HepG2 (cell line): ENCODE data around the gene NT5DC1. TPM values are rescaled to one million over a fixed set of nuclear protein-coding genes. Genes with fewer than 3 reads are reported as not detected.

Experiments used
- ATF6 ChIP-seq: sonication (generic); formaldehyde crosslinking; conservative IDR thresholded peaks from 2 replicates; pipeline ENCODE4 v1.4.0; 2020; ENCODE audit warnings: missing genetic modification reagents
- ATF7 ChIP-seq, 2 experiments: fragments of 450-650 bp in 1 of 2; sonication (generic) in 1 of 2; formaldehyde crosslinking in 1 of 2; IDR thresholded peaks; 2 replicates each; pipeline versions ENCODE4 v1.4.0 to v1.6.1; 2016 to 2020; ENCODE audit warnings: antibody characterized with exemption in 1 of 2, mild to moderate bottlenecking in 1 of 2, missing genetic modification reagents in 1 of 2
- CEBPG ChIP-seq: IDR thresholded peaks from 2 replicates; pipeline ENCODE4 v1.6.1; 2016
- KAT8 ChIP-seq: IDR thresholded peaks from 2 replicates; pipeline ENCODE4 v1.6.1; 2016; ENCODE audit warnings: missing genetic modification reagents, missing compliant biosample characterization
- MEIS1 ChIP-seq: sonication (generic); formaldehyde crosslinking; IDR thresholded peaks from 2 replicates; pipeline ENCODE4 v1.9.0; 2021; ENCODE audit warnings: mild to moderate bottlenecking, missing genetic modification reagents, moderate library complexity, borderline replicate concordance
- PCBP1 ChIP-seq: fragments of 200-400 bp; formaldehyde crosslinking; IDR thresholded peaks from 2 replicates; pipeline ENCODE4 v1.6.1; 2017; ENCODE audit warnings: mild to moderate bottlenecking, low read depth, low read length, borderline replicate concordance
- PLRG1 ChIP-seq: fragments of 450-650 bp; conservative IDR thresholded peaks from 2 replicates; pipeline ENCODE4 v1.6.1; 2016
- SIN3A ChIP-seq: IDR thresholded peaks from 2 replicates; pipeline ENCODE4 v1.6.1; 2011; ENCODE audit warnings: low read depth, mild to moderate bottlenecking, control low read depth, low read length, borderline replicate concordance
- SOX13 ChIP-seq, 3 experiments: fragments of 450-650 bp in 1 of 3; sonication (generic) in 1 of 3; formaldehyde crosslinking in 1 of 3; IDR thresholded peaks in 2 of 3; conservative IDR thresholded peaks in 1 of 3; 2 replicates each; pipeline versions ENCODE4 v1.5.0 to v1.6.1; 2016 to 2020; ENCODE audit warnings: antibody characterized with exemption in 1 of 3, mild to moderate bottlenecking in 1 of 3, missing compliant biosample characterization in 1 of 3, missing genetic modification reagents in 1 of 3, moderate library complexity in 1 of 3
- SP1 ChIP-seq, 2 experiments: fragments of 450-650 bp in 1 of 2; sonication (generic) in 1 of 2; formaldehyde crosslinking in 1 of 2; IDR thresholded peaks; 2 replicates each; pipeline versions ENCODE4 v1.4.0 to v1.6.1; 2016 to 2020; ENCODE audit warnings: missing genetic modification reagents in 1 of 2
- U2AF2 ChIP-seq: fragments of 200-400 bp; formaldehyde crosslinking; IDR thresholded peaks from 2 replicates; pipeline ENCODE4 v1.6.1; 2017; ENCODE audit warnings: low read depth, mild to moderate bottlenecking, low read length
- ZFX ChIP-seq: sonication (generic); formaldehyde crosslinking; IDR thresholded peaks from 2 replicates; pipeline ENCODE4 v1.4.0; 2020; ENCODE audit warnings: mild to moderate bottlenecking, low read depth, missing genetic modification reagents, moderate library complexity
- ZNF17 ChIP-seq: sonication (generic); formaldehyde crosslinking; IDR thresholded peaks from 2 replicates; pipeline ENCODE4 v1.5.0; 2020; ENCODE audit warnings: mild to moderate bottlenecking, missing genetic modification reagents
- ZNF501 ChIP-seq: sonication (generic); formaldehyde crosslinking; IDR thresholded peaks from 2 replicates; pipeline ENCODE4 v1.5.1; 2020; ENCODE audit warnings: mild to moderate bottlenecking, moderate library complexity, missing genetic modification reagents
- ZSCAN31 ChIP-seq: sonication (generic); formaldehyde crosslinking; IDR thresholded peaks from 2 replicates; pipeline ENCODE4 v1.5.0; 2020; ENCODE audit warnings: low read depth, mild to moderate bottlenecking, missing genetic modification reagents
- polyA plus RNA-seq, 8 experiments: library from polyadenylated mRNA; depleted of rRNA in 3 of 8; stranded (reverse) in 7 of 8; unstranded in 1 of 8; fragments of >200 nt; fragmentation: Illumina TruSeq in 4 of 8; extraction: Trizol in 4 of 8; gene quantifications; 2 replicates each; pipeline versions ENCODE4 v1.2.1 to v1.2.3, GENCODE V29; 2011 to 2016; ENCODE audit warnings: low read depth in 4 of 8, missing spikeins in 1 of 8, mixed read lengths in 1 of 8; ENCODE audit not compliant: insufficient read depth in 1 of 8
- total RNA-seq, 5 experiments: library from RNA; depleted of rRNA; stranded (reverse); fragments of >200 nt; fragmentation: Illumina TruSeq; extraction: Trizol; gene quantifications; 2 replicates each; pipeline ENCODE4 v1.2.3, GENCODE V29; 2016; ENCODE audit warnings: low read depth in 1 of 5
- TF ChIP-seq, protein P1 (sequence below): sonication (generic); formaldehyde crosslinking; IDR thresholded peaks from 2 replicates; pipeline ENCODE4 v1.4.0; 2020; ENCODE audit warnings: mild to moderate bottlenecking, missing genetic modification reagents
- TF ChIP-seq, protein P2 (sequence below): IDR thresholded peaks from 2 replicates; pipeline ENCODE4 v1.6.1; 2016; ENCODE audit warnings: mild to moderate bottlenecking
- TF ChIP-seq, protein P3 (sequence below): sonication (generic); formaldehyde crosslinking; IDR thresholded peaks from 2 replicates; pipeline ENCODE4 v1.5.0; 2020; ENCODE audit warnings: missing genetic modification reagents
- TF ChIP-seq, protein P4 (sequence below): sonication (generic); formaldehyde crosslinking; IDR thresholded peaks from 2 replicates; pipeline ENCODE4 v1.8.1; 2023; ENCODE audit warnings: mild to moderate bottlenecking, moderate library complexity, missing genetic modification reagents

The NT5DC1 gene
- total and polyA plus RNA-seq, 2 of the 13 experiments (the other 11 are each of a cell fraction or from before 2014, with no cell fraction given): 27.0 to 56.1 TPM

GRCh38 chr6:116253505-116254296 lies 153.0 kb downstream of the NT5DC1 start, which contains the start of gene TSPYL4 (continued):
- TF ChIP-seq ZSCAN31 (CRISPR knock-in tag) (0 out of 2 replicates have a peak, but pooled peaks have one; percentile 44), PCBP1 (no peak), U2AF2 (no peak), ZFX (CRISPR knock-in tag) (peak; percentile 74), PLRG1 (no peak), ZNF501 (peak; percentile 90), KAT8 (CRISPR knock-in tag) (peak; percentile 69), ATF6 (CRISPR knock-in tag) (0 out of 2 replicates have a peak, but pooled peaks have one; percentile 37), MEIS1 (CRISPR knock-in tag) (0 out of 2 replicates have a peak, but pooled peaks have one; percentile 22), ATF7 (IDR thresholded peaks at IDR 0.05) (peak; percentile 37; the same call in 1 of the 2 replicates), ATF7 (CRISPR knock-in tag; IDR thresholded peaks at IDR 0.05) (no peak), ZNF17 (CRISPR knock-in tag) (no peak), SOX13 (IDR thresholded peaks at IDR 0.05) (peak; percentile 60; the same call in 1 of the 2 replicates), SOX13 (CRISPR knock-in tag; conservative IDR thresholded peaks at IDR 0.05 in 1 of 2, IDR thresholded peaks at IDR 0.05 in 1 of 2) (peak in 1 of 2 experiments; percentile 98; a peak in 2 of 4 replicates), SP1 (IDR thresholded peaks at IDR 0.05) (no peak), SP1 (CRISPR knock-in tag; IDR thresholded peaks at IDR 0.05) (0 out of 2 replicates have a peak, but pooled peaks have one; percentile 21), CEBPG (peak; percentile 66), SIN3A (peak; percentile 68; the same call in 1 of the 2 replicates)
- TF ChIP-seq, protein P1, sequence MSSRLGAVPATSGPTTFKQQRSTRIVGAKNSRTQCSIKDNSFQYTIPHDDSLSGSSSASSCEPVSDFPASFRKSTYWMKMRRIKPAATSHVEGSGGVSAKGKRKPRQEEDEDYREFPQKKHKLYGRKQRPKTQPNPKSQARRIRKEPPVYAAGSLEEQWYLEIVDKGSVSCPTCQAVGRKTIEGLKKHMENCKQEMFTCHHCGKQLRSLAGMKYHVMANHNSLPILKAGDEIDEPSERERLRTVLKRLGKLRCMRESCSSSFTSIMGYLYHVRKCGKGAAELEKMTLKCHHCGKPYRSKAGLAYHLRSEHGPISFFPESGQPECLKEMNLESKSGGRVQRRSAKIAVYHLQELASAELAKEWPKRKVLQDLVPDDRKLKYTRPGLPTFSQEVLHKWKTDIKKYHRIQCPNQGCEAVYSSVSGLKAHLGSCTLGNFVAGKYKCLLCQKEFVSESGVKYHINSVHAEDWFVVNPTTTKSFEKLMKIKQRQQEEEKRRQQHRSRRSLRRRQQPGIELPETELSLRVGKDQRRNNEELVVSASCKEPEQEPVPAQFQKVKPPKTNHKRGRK: no peak
- TF ChIP-seq, protein P2, sequence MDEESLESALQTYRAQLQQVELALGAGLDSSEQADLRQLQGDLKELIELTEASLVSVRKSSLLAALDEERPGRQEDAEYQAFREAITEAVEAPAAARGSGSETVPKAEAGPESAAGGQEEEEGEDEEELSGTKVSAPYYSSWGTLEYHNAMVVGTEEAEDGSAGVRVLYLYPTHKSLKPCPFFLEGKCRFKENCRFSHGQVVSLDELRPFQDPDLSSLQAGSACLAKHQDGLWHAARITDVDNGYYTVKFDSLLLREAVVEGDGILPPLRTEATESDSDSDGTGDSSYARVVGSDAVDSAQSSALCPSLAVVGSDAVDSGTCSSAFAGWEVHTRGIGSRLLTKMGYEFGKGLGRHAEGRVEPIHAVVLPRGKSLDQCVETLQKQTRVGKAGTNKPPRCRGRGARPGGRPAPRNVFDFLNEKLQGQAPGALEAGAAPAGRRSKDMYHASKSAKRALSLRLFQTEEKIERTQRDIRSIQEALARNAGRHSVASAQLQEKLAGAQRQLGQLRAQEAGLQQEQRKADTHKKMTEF (CRISPR knock-in tag): peak; percentile 78
- TF ChIP-seq, protein P3, sequence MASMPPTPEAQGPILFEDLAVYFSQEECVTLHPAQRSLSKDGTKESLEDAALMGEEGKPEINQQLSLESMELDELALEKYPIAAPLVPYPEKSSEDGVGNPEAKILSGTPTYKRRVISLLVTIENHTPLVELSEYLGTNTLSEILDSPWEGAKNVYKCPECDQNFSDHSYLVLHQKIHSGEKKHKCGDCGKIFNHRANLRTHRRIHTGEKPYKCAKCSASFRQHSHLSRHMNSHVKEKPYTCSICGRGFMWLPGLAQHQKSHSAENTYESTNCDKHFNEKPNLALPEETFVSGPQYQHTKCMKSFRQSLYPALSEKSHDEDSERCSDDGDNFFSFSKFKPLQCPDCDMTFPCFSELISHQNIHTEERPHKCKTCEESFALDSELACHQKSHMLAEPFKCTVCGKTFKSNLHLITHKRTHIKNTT (CRISPR knock-in tag): no peak
- TF ChIP-seq, protein P4, sequence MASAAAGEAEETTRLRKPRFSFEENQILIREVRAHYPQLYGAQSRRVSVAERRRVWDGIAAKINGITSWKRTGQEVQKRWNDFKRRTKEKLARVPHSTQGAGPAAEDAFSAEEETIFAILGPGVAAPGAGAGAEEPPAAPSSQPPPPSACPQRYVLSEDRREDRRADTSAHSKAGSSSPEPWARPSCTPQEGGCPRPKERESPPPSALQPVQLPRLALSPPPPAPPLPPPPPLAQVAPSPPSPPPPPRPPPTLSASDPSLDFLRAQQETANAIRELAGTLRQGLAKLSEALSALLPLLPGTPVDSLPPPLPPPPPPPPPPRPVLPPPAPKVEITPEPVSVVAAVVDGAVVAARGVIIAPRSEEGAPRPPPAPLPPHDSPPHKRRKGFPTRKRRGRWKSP (CRISPR knock-in tag): peak; percentile 95
